NCI-H146 treated with DMSO at 0.1 percent for 48 hours (cell line): Measurements from ENCODE around the gene NCBP2L.
"Not testable (repeated sequence)": the region's sequence is repeated elsewhere in the genome, so short reads cannot be mapped to it uniquely, and the experiment has no call there.

ENCODE experiments used
- DNase-seq: peaks from one replicate; lab custom pipeline; 2025; ENCODE audit not compliant: unreplicated experiment; lab: John Stamatoyannopoulos, UW

Gene NCBP2L

DNA sequence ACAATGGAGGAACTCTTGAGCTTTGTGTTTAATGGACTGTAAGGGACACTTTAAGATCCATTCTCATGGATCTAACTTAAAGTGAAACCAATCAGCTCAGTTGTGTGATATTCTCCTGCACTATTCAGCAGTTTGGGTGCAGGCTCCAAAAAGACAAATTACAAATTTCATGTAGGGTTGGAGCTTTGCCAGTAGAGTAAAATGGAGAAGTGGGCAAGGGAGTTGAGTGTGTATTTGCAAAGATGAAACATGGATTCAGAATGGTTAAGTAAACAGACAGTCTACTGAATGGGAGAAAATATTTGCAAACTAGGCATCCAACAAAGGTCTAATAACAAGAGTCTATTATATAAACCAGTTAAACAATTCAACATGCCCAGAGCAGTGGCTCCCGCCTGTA, 26.9 kb downstream of the NCBP2L start:
- DNase-seq: no peak

- DNase-seq: no peak
Observed at GRCh38 chrX:107805179-107805578, 27.6 kb downstream of the NCBP2L start.

GRCh38 chrX:107810053-107810452, 32.5 kb downstream of the NCBP2L start:
- DNase-seq: not testable (repeated sequence)

DNA sequence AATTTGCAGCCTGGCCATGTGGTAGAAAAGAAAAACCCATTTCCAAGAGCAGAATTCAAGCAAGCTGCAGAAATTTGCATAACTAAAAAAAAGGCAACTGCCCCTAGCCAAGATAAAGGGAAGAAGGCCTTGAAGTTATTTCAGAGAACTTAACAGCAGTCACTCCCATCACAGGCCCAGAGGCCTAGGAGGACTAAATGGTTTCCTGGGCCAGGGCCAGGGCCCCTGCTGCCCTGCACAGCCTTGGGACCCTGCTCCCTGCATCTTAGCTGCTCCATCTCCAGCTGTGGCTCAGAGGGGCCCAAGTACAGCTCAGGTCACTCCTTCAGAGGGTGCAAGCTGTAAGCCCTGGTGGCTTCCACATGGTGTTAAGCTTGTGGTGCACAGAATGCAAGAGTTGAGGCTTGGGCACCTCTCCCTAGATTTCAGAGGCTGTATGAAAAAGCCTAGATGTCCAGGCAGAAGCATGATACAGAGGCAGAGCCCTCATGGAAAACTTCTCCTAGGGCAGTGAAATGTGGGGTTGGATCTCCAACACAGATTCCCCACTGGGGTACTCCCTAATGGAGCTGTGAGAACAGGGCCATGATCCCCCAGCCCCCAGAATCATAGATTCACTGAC, 41.5 kb downstream of the NCBP2L start:
- no peak for DNase-seq

DNA sequence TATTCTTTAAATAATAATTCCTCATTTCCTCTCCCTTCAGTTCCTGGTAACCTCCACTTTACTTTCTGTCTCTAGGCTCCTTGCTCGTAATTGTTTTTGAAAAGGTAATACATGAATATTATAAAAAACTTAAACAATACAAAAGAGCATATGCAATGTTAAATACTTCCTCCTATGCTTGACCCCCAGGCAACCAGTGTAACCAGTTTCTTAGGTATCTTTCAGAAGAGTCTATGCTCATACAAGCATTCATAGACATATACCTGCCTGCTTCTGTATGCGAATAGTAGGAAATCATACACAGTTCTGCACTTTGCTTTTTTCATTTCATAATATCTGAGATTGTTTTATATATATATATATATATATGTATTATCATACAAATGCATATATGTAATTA, 45.5 kb downstream of the NCBP2L start:
- no peak for DNase-seq

DNA sequence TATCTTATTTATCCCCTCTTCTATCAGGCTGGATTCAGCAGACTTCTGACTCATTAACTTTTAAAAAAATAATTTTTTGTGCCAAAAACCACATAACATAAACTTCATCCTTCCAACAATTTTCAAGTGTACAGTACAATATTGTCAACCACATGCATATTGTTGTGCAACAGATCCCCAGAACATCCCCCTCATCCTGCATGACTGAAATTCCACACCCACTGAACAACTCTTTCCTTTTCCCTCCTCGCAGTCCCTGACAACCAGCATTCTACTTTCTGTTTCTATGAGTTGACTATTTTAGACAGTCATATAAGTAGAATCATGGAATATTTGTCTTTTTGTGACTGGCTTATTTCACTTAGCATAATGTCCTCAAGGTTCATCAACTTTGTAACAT, 45.9 kb downstream of the NCBP2L start:
- no peak for DNase-seq

DNA sequence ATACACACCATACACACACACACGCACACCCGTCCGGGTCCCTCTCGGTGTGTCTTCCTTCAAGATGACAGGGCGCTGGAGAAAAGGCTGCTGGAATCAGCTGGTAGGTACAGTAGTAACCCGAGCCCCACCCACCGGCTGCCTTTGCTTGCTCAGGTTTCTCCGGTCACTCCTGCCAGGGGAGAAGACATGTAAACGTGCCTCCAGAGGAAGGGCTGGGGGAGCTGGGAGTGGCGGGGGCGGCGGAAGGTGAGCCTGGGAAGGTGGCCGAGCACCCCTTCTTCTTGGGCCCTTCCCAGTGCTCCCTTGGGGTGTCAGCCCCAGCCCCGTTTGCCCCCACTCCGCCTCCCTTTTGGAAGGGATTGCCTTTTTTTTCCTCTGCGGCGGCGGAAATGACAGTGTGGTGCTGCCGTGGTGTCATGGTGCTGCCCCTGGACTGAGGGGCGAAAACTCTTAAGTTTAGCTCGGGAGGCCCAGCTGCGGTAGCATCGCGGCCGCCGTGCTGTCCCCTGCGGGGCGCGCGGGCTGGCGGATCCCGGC, 48.2 kb downstream of the NCBP2L start, which contains the start of gene MID2:
Gene MID2, plus strand, starts transcription at position 169 of the 540 bp plus-strand sequence. CDS start 561 bp downstream, outside the sequence.
- no peak for DNase-seq

GRCh38 chrX:107826238-107827029, 48.9 kb downstream of the NCBP2L start:
- no peak for DNase-seq

- no peak for DNase-seq
Observed at GRCh38 chrX:107827030-107827831, 49.7 kb downstream of the NCBP2L start.

DNA sequence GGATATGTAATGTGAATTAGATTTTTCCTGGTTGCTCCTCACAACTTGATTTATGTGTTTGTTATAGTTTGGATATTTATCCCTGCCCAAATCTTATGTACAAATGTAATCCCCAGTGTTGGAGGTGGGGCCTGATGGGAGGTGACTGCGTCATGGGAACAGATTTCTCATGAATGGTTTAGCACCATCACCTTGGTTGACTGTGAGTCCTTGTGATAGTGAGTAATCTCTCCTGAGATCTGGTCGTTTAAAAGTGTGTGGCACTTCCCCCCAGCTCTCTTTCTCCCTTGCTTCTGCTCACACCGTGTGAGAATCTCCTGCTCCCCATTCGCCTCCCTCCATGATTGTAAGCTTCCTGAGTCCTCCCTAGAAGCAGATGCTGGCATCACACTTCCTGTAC, 50.3 kb downstream of the NCBP2L start:
- DNase-seq: no peak

DNA sequence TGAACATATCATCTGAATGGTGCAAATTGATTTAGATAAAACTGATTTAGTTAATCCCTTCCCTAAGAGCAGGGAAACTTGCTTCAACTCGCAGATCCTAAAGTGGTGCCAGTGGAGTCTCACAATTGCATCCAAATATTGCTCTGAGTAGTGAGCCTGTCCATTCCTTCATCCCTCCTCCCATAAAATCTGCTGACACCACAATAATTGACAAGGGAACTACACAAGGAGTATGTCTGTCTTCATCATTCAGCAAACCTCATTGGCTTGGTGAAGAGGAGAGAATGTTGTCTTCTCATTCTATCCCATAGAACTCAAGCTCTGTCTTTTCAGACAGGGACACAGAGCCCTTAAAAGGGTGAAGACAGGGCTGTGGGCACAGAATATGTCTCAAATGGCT, 52.3 kb downstream of the NCBP2L start:
- no peak for DNase-seq

DNA sequence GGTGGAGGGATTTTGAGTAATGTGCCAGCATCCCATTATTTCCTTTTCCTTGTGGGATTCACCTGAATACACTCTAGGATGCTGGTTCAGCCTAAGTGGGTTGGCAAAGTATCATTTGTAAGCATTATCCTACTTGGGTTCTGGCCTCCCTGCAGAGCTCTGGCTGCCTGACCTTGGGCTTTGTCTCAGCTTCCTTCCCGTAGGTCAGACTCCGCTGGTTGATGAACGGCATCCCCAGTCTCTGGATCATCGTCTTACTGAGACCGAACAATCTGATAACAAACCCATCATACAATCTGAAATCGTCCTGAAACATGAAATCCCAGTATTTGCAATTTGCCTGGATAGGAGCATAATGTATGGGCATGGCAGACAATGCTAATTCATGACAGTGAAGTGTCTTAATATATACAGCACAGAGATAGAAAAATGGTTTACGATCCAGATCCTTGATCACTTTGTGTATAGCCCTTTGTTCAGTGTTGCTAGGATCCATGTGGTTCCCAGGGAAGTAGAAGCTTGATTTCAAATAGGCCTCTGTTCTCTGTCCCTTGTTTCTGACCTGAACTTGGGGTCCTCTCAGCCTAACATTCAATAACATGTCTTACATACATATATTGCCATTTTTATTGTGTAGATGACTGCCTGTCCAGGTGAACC, 53.7 kb downstream of the NCBP2L start:
- no peak for DNase-seq

GRCh38 chrX:107834275-107835201, 57.0 kb downstream of the NCBP2L start:
- DNase-seq: no peak

GRCh38 chrX:107836958-107837357, 59.4 kb downstream of the NCBP2L start:
- no peak for DNase-seq

DNA sequence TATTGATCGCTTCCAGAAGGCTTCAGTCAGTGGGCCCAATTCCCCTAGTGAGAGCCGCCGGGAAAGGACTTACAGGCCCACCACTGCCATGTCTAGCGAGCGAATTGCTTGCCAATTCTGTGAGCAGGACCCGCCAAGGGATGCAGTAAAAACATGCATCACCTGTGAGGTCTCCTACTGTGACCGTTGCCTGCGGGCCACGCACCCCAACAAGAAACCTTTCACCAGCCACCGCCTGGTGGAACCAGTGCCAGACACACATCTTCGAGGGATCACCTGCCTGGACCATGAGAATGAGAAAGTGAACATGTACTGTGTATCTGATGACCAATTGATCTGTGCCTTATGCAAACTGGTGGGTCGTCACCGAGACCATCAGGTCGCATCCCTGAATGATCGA, 63.4 kb downstream of the NCBP2L start:
- no peak for DNase-seq

GRCh38 chrX:107842715-107843400, 65.3 kb downstream of the NCBP2L start:
- no peak for DNase-seq
